GM19238 (cell line): ENCODE results near the gene TJAP1.
"Not testable (repeated sequence)": the region's sequence is repeated elsewhere in the genome, so short reads cannot be mapped to it uniquely, and the experiment has no call there.

Experiments used
- DNase-seq: peaks from one replicate; pipeline ENCODE4 v3.0.0; 2011; ENCODE audit warnings: low spot score; ENCODE audit not compliant: insufficient read length

The TJAP1 gene

DNA sequence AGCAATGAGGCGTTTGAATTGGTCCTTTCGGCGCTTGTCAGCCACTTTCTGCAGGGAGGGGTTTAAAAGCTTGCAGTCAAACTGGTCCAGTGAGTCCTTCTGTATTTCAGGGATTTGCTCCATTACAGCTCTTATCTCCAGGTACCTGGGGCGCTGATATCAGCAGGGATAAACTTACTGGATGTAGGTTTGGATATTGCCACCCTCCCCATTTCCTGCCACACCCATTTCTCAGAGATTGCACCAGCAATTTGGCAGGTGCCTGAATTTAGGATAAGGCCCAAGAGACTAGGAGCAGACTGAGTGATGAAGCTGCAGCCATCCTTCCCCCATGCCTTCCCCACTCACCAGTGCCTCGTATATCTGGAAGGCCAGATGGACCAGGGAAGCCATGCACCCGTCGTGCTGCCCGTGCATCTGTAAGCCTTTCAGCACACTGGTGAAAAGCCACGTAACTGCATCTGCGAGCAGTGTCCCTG, 47.2 kb downstream of the TJAP1 start:
- no peak for DNase-seq

DNA sequence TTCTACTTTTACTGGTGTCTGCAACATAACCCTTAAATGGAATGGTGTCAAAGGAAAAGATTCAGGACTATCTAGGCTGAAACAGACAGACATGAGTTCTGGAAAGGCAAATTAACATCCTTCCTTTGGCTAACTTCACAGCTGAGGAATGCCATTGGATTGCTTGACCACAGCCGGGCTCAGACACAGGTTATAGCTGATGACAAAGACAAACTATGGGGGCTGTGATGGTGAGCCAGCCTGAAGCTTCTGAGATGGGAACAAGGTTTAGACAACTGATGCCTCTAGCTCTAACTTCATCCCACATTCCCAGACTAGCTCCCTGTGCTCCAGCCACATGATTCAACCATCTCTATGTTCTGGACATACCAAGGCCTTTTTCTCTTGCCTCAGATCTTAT, 54.8 kb downstream of the TJAP1 start:
- DNase-seq: no peak

DNA sequence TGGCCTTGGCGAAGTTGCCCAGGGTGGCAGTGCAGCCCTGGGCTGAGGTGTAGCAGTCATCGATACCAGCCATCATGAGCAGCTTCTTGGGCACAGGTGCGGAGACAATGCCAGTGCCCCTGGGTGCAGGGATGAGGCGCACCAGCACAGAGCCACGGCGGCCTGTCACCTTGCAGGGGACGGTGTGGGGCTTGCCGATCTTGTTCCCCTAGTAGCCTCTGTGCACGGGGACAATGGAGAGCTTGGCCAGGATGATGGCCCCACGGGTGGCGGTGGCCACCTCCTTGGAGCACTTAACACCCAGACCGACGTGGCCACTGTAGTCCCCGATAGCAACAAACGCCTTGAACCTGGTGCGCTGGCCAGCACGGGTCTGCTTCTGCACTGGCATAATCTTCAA, 61.6 kb downstream of the TJAP1 start:
- DNase-seq: not testable (repeated sequence)

DNA sequence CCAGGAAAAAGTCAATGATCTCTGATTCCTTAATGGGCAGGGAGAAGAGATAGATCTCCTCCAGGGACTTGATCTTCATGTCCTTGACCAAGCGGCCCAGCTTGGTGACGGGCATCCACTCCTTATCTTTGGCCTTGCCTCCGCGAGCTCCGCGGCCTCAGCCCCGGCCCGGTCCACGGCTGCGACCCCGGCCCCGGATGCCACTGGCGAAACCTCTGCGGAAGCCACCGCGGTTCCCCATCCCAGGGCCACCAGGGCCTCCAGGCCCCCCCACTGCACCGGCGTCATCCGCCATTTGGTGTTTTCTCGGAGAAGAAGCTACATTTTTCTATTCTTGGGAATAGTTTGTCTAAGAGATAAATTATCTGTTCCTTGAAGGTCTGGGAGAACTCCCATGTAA, 62.0 kb downstream of the TJAP1 start:
- DNase-seq: not testable (repeated sequence)

DNA sequence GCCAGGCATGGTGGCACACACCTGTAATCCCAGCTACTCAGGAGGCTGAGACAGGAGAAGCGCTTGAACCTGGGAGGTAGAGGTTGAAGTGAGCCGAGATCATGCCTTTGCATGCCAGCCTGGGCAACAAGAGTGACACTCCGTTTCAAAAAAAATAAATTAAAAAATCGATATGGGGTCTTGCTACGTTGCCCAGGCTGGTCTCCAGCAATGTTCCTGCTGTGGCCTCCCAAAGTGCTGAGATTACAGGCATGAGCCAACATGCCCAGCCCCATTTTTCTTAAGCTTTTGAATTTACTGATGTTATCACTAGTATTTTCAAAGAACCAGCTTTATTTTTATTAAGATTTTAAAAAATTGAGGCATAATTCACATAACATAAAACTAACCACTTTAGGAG, 63.1 kb downstream of the TJAP1 start:
- DNase-seq: no peak

DNA sequence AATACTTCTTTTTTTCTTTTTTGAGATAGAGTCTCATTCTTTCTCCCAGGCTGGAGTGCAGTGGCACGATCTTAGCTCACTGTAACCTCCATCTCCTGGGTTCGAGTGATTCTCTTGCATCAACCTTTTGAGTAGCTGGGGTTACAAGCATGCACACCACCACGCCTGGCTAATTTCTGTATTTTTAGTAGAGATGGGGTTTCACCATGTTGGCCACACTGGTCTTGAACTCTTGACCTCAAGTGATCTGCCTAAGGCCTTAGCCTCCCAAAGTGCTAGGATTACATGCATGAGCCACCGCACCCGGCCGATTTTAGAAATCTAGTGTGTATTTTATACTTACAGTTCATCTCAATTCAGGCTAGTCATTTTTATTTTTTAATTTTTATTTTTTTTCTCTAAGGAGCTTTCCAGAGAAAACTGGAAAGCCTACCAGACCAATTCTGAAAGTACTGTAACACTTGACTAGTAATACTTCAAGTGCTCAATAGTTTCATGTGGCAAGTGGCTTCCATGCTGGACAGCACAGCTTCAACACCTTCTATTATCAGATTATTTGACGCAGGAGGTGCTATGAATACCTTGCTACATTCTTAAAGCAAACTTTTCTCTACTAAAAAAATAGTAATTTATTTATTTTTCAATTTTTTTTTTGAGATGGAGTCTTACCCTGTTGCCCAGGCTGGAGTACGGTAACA, 64.6 kb downstream of the TJAP1 start:
- no peak for DNase-seq

DNA sequence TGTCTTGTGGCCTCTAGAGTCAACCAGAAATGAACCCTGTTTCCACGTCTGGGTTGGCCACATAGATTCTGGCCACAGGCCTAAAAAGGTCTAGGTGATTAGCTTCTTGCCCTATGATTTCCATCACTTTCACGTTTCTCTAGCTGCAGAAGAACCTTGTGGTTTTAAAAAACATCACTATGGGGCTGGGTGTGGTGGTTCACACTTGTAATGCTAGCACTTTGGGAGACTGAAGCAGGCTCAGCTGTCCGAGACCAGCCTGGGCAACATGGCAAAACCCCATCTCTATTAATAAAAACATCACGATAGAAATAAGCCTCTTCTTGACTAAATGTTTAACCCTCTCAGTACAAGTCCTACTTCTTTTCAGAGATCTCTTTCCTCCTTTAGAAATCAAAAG, 67.1 kb downstream of the TJAP1 start:
- no peak for DNase-seq

DNA sequence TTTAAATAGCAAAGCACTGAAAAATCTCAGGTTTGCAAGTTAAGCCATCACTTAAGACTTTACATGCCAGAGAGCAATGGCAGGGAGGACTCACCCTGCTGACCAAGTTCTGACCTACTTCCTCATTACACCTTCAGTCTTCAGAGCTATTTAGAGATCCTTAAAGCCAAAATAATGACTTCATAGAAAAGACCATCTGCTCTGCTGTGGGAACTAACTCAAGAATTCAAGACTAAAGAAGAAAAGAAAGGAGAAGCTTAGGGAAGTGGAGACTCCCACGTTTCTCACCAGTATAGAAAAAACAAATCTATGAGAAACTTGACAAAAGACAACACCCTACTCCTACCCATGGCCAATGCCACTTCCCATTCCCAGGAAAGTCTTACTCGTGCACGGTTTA, 69.9 kb downstream of the TJAP1 start:
- no peak for DNase-seq
